ENCODE results near the gene MRPL20.

DNA sequence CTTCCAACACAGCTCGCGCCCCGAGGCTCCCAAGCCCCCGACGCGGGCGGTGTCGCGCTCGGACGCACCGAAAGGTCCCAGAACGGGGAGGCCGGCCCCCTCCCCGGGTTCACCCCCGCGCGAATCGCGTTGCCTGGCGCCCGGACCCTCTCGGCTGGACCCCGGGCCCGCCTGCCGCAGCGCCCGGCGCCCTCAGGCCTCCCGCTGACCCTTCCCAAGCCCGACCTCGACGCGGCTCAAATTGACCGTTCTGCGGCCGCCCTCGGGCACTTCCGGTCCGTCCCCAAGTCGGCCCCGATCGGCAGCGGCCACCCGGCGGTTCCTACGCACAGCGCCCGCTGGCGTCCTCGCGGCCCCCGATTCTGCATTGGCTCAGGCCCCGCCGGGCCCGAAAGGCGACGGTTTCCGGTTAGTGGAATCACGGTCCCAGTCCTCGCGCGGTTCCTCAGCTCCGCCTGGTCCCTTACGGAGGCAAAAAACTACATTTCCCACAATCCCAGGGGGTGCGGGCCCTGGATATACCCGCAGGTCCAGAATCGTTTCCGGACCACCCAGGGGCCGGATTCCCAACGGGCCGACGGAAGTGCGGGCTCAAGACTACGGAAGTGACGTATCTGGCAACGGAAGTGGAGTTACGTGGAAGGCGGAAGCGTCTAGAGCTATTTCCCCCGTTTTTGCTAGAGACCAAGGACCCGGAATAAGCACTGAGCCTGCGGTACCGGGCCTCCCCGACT is 32.0 kb downstream of the MRPL20 start, which contains the start of gene AURKAIP1:
- TF ChIP-seq, protein P1, sequence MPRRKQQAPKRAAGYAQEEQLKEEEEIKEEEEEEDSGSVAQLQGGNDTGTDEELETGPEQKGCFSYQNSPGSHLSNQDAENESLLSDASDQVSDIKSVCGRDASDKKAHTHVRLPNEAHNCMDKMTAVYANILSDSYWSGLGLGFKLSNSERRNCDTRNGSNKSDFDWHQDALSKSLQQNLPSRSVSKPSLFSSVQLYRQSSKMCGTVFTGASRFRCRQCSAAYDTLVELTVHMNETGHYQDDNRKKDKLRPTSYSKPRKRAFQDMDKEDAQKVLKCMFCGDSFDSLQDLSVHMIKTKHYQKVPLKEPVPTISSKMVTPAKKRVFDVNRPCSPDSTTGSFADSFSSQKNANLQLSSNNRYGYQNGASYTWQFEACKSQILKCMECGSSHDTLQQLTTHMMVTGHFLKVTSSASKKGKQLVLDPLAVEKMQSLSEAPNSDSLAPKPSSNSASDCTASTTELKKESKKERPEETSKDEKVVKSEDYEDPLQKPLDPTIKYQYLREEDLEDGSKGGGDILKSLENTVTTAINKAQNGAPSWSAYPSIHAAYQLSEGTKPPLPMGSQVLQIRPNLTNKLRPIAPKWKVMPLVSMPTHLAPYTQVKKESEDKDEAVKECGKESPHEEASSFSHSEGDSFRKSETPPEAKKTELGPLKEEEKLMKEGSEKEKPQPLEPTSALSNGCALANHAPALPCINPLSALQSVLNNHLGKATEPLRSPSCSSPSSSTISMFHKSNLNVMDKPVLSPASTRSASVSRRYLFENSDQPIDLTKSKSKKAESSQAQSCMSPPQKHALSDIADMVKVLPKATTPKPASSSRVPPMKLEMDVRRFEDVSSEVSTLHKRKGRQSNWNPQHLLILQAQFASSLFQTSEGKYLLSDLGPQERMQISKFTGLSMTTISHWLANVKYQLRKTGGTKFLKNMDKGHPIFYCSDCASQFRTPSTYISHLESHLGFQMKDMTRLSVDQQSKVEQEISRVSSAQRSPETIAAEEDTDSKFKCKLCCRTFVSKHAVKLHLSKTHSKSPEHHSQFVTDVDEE (CRISPR knock-in tag; IDR thresholded peaks at IDR 0.05): peak; percentile 67
- TF ChIP-seq, protein P2, sequence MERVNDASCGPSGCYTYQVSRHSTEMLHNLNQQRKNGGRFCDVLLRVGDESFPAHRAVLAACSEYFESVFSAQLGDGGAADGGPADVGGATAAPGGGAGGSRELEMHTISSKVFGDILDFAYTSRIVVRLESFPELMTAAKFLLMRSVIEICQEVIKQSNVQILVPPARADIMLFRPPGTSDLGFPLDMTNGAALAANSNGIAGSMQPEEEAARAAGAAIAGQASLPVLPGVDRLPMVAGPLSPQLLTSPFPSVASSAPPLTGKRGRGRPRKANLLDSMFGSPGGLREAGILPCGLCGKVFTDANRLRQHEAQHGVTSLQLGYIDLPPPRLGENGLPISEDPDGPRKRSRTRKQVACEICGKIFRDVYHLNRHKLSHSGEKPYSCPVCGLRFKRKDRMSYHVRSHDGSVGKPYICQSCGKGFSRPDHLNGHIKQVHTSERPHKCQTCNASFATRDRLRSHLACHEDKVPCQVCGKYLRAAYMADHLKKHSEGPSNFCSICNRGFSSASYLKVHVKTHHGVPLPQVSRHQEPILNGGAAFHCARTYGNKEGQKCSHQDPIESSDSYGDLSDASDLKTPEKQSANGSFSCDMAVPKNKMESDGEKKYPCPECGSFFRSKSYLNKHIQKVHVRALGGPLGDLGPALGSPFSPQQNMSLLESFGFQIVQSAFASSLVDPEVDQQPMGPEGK (CRISPR knock-in tag; IDR thresholded peaks at IDR 0.05; ENCODE audit: borderline replicate concordance): peak; percentile 72; the same call in 1 of the 2 replicates
- TF ChIP-seq ZC3H10 (CRISPR knock-in tag; IDR thresholded peaks at IDR 0.05): no peak
- TF ChIP-seq RARB (CRISPR knock-in tag; IDR thresholded peaks at IDR 0.05): no peak; the same call in 1 of the 2 replicates
- no peak for TF ChIP-seq BACH2 (CRISPR knock-in tag; IDR thresholded peaks at IDR 0.05; ENCODE audit: borderline replicate concordance)
- TF ChIP-seq SNAI2 (CRISPR knock-in tag; IDR thresholded peaks at IDR 0.05): no peak
- TF ChIP-seq ARNTL (CRISPR knock-in tag; IDR thresholded peaks at IDR 0.05; ENCODE audit: borderline replicate concordance, low read depth): no peak

Data from SK-N-SH treated with all-trans-retinoic acid at 6 μM for 48 hours (cell line).